HG03378 (cell line): Measurements from ENCODE around the gene METTL15.
"Not testable (repeated sequence)": the region's sequence is repeated elsewhere in the genome, so short reads cannot be mapped to it uniquely, and the experiment has no call there.

ENCODE experiments used
- ATAC-seq: cut with Tn5 transposase; IDR thresholded peaks from one replicate; pipeline ENCODE4 v1.9.1; 2021; ENCODE audit warnings: mild to moderate bottlenecking, moderate library complexity; ENCODE audit not compliant: unreplicated experiment

The METTL15 gene

GRCh38 chr11:28176351-28176750 lies 68.2 kb downstream of the METTL15 start:
- ATAC-seq: no peak

- ATAC-seq: no peak
Observed at GRCh38 chr11:28195449-28195848, 87.3 kb downstream of the METTL15 start.

GRCh38 chr11:28209906-28210305 lies 101.7 kb downstream of the METTL15 start:
- no peak for ATAC-seq

- not testable (repeated sequence) for ATAC-seq
Observed at GRCh38 chr11:28222063-28222462, 113.9 kb downstream of the METTL15 start.

GRCh38 chr11:28223577-28223976 lies 115.4 kb downstream of the METTL15 start:
- peak; percentile 83 for ATAC-seq

GRCh38 chr11:28223994-28224393 lies 115.8 kb downstream of the METTL15 start:
- ATAC-seq: peak; percentile 30

- ATAC-seq: no peak
Observed at GRCh38 chr11:28227460-28227859, 119.3 kb downstream of the METTL15 start.

GRCh38 chr11:28228196-28228895 lies 120.2 kb downstream of the METTL15 start:
- no peak for ATAC-seq

GRCh38 chr11:28231475-28231874 lies 123.3 kb downstream of the METTL15 start:
- ATAC-seq: no peak

- no peak for ATAC-seq
Observed at GRCh38 chr11:28232649-28233048, 124.5 kb downstream of the METTL15 start.

GRCh38 chr11:28241760-28242159 lies 133.6 kb downstream of the METTL15 start:
- ATAC-seq: no peak

GRCh38 chr11:28242596-28242995 lies 134.4 kb downstream of the METTL15 start:
- ATAC-seq: no peak

- ATAC-seq: no peak
Observed at GRCh38 chr11:28243061-28243460, 134.9 kb downstream of the METTL15 start.

- ATAC-seq: no peak
Observed at GRCh38 chr11:28243581-28243980, 135.4 kb downstream of the METTL15 start.

GRCh38 chr11:28245131-28245530 lies 136.9 kb downstream of the METTL15 start:
- no peak for ATAC-seq

GRCh38 chr11:28250192-28250591 lies 142.0 kb downstream of the METTL15 start:
- ATAC-seq: peak; percentile 47

- ATAC-seq: no peak
Observed at GRCh38 chr11:28251257-28251656, 143.1 kb downstream of the METTL15 start.

GRCh38 chr11:28257761-28258160 lies 149.6 kb downstream of the METTL15 start:
- ATAC-seq: no peak

- ATAC-seq: peak; percentile 69
Observed at GRCh38 chr11:28259177-28259843, 151.1 kb downstream of the METTL15 start.

GRCh38 chr11:28268925-28269324 lies 160.7 kb downstream of the METTL15 start:
- no peak for ATAC-seq

- no peak for ATAC-seq
Observed at GRCh38 chr11:28269586-28269985, 161.4 kb downstream of the METTL15 start.

GRCh38 chr11:28272247-28272646 lies 164.1 kb downstream of the METTL15 start:
- not testable (repeated sequence) for ATAC-seq
